H1 (cell line): ENCODE measurements around the gene SLC6A2. TPM values are rescaled to one million over a fixed set of nuclear protein-coding genes. Genes with fewer than 3 reads are reported as not detected.

ENCODE experiments used
- CTCF ChIA-PET: fragments of 300-600 bp; sonication (Branson Sonifier 250); formaldehyde crosslinking; loops from one replicate; lab custom pipeline; 2021; ENCODE audit not compliant: partially characterized antibody; lab: Charles Lee
- POLR2A ChIA-PET: fragments of 300-600 bp; sonication (Branson Sonifier 250); formaldehyde crosslinking; loops from one replicate; lab custom pipeline; 2021; ENCODE audit warnings: inconsistent platforms; ENCODE audit not compliant: partially characterized antibody; lab: Charles Lee
- DNase-seq, 2 experiments: peaks; one replicate each; pipeline versions ENCODE4 v3.0.0 to v3.0.0-alpha.2; 2010 to 2022; ENCODE audit warnings: low spot score in 2 of 2, low read depth in 1 of 2, mixed read lengths in 1 of 2
- FAIRE-seq: peaks from 2 replicates; lab custom pipeline; 2011; peaks lifted over from hg19 to GRCh38; lab: Jason Lieb, UNC
- H2AFZ ChIP-seq: 2 replicates; pipeline ENCODE4 v1.8.1; 2012; ENCODE audit warnings: low read length, inconsistent platforms
- H2AK5ac ChIP-seq: 2 replicates; pipeline ENCODE4 v1.6.1; 2013; ENCODE audit warnings: low read depth, low read length
- H2BK120ac ChIP-seq: replicated peaks from 2 replicates; pipeline ENCODE3; 2013; ENCODE audit warnings: low read depth, low read length, inconsistent platforms
- H2BK12ac ChIP-seq: 2 replicates; pipeline ENCODE4 v1.6.1; 2013; ENCODE audit warnings: low read depth, low read length
- H2BK15ac ChIP-seq: 2 replicates; pipeline ENCODE4 v1.6.1; 2013; ENCODE audit warnings: low read length
- H2BK20ac ChIP-seq: 2 replicates; pipeline ENCODE4 v1.6.1; 2013; ENCODE audit warnings: low read length
- H2BK5ac ChIP-seq: 2 replicates; pipeline ENCODE4 v1.6.1; 2013; ENCODE audit warnings: low read depth, low read length
- H3K14ac ChIP-seq: 2 replicates; pipeline ENCODE4 v1.6.1; 2013; ENCODE audit warnings: inconsistent platforms; ENCODE audit not compliant: insufficient read length
- H3K18ac ChIP-seq: 2 replicates; pipeline ENCODE4 v1.6.1; 2013; ENCODE audit warnings: low read length; ENCODE audit errors: extremely low read depth
- H3K23ac ChIP-seq: 2 replicates; pipeline ENCODE4 v1.6.1; 2013; ENCODE audit warnings: inconsistent platforms; ENCODE audit not compliant: insufficient read length
- H3K23me2 ChIP-seq: 2 replicates; pipeline ENCODE4 v1.6.1; 2013; ENCODE audit warnings: low read depth, low read length
- H3K27ac ChIP-seq: 2 replicates; pipeline ENCODE4 v1.6.1; 2011; ENCODE audit warnings: low read depth, low read length, inconsistent platforms
- H3K27me3 ChIP-seq, 4 experiments: replicated peaks in 1 of 4; 1 replicate in 1 of 4; 2 replicates in 3 of 4; pipeline versions ENCODE4 v1.6.1 to v1.8.1; 2011 to 2013; ENCODE audit warnings: low read length in 3 of 4, mild to moderate bottlenecking in 3 of 4, inconsistent platforms in 2 of 4, mixed read lengths in 2 of 4, moderate library complexity in 1 of 4; ENCODE audit not compliant: control insufficient read depth in 3 of 4, insufficient read depth in 3 of 4; ENCODE audit errors: extremely low read depth in 1 of 4
- H3K36me3 ChIP-seq, 4 experiments: 2 replicates each; pipeline versions ENCODE4 v1.6.1 to v1.8.1; 2011 to 2013; ENCODE audit warnings: mild to moderate bottlenecking in 4 of 4, low read length in 3 of 4, moderate library complexity in 2 of 4, control low read depth in 1 of 4, inconsistent platforms in 1 of 4; ENCODE audit not compliant: insufficient read depth in 4 of 4, control insufficient read depth in 2 of 4
- H3K4ac ChIP-seq: replicated peaks from 2 replicates; pipeline ENCODE3; 2013; ENCODE audit warnings: low read length, low read depth, mixed read lengths, inconsistent platforms; ENCODE audit not compliant: insufficient read length
- H3K4me1 ChIP-seq, 4 experiments: replicated peaks in 1 of 4; 1 replicate in 1 of 4; 2 replicates in 3 of 4; pipeline versions ENCODE4 v1.6.1 to v1.8.1; 2011 to 2013; ENCODE audit warnings: low read length in 3 of 4, inconsistent platforms in 2 of 4, mixed read lengths in 1 of 4; ENCODE audit not compliant: insufficient read depth in 4 of 4, control insufficient read depth in 3 of 4
- H3K4me2 ChIP-seq, 2 experiments: 2 replicates each; pipeline versions ENCODE4 v1.6.1 to v1.8.1; 2011 to 2013; ENCODE audit warnings: low read depth in 2 of 2, low read length in 2 of 2, control low read depth in 1 of 2, inconsistent platforms in 1 of 2, mild to moderate bottlenecking in 1 of 2; ENCODE audit not compliant: insufficient read depth in 1 of 2
- H3K4me3 ChIP-seq, 4 experiments: fragments of 200-600, 300-600 bp in 1 of 4; sonication (generic), shearing (Covaris generic), sonication (Bioruptor Twin) in 1 of 4; 2 replicates each; pipeline versions ENCODE4 v1.5.1 to v1.8.1; 2011 to 2016; ENCODE audit warnings: low read length in 4 of 4, low read depth in 3 of 4, control low read depth in 2 of 4, inconsistent platforms in 2 of 4, mild to moderate bottlenecking in 2 of 4, mixed read lengths in 1 of 4, moderate library complexity in 1 of 4; ENCODE audit not compliant: insufficient read depth in 2 of 4; ENCODE audit errors: extremely low read depth in 1 of 4
- H3K56ac ChIP-seq: replicated peaks from 2 replicates; pipeline ENCODE3; 2013; ENCODE audit warnings: low read depth, mild to moderate bottlenecking, mixed read lengths, low read length, inconsistent platforms; ENCODE audit not compliant: insufficient read length
- H3K79me1 ChIP-seq: 2 replicates; pipeline ENCODE4 v1.6.1; 2013; ENCODE audit warnings: low read depth, low read length, control low read depth
- H3K79me2 ChIP-seq, 2 experiments: 2 replicates each; pipeline versions ENCODE4 v1.6.1 to v1.8.1; 2012 to 2013; ENCODE audit warnings: low read length in 2 of 2, mild to moderate bottlenecking in 2 of 2, inconsistent platforms in 1 of 2; ENCODE audit not compliant: insufficient read depth in 2 of 2, control insufficient read depth in 1 of 2
- H3K9ac ChIP-seq, 4 experiments: replicated peaks in 1 of 4; 1 replicate in 1 of 4; 2 replicates in 3 of 4; pipeline versions ENCODE4 v1.6.1 to v1.8.1; 2011 to 2013; ENCODE audit warnings: low read depth in 3 of 4, low read length in 3 of 4, control low read depth in 2 of 4, mild to moderate bottlenecking in 2 of 4, moderate library complexity in 2 of 4, inconsistent platforms in 1 of 4; ENCODE audit errors: extremely low read depth in 1 of 4
- H3K9me3 ChIP-seq, 2 experiments: 2 replicates each; pipeline versions ENCODE4 v1.6.1 to v1.8.1; 2012 to 2013; ENCODE audit warnings: mild to moderate bottlenecking in 2 of 2, moderate library complexity in 2 of 2, control low read depth in 1 of 2, inconsistent platforms in 1 of 2, low read depth in 1 of 2, low read length in 1 of 2, mixed read lengths in 1 of 2; ENCODE audit not compliant: insufficient read depth in 2 of 2
- H4K20me1 ChIP-seq, 2 experiments: replicated peaks in 1 of 2; 2 replicates each; pipeline versions ENCODE3 to v1.8.1; 2011 to 2013; ENCODE audit warnings: inconsistent platforms in 2 of 2, low read length in 2 of 2, mild to moderate bottlenecking in 1 of 2; ENCODE audit not compliant: insufficient read depth in 2 of 2, control insufficient read depth in 1 of 2
- H4K5ac ChIP-seq: 2 replicates; pipeline ENCODE4 v1.6.1; 2013; ENCODE audit warnings: low read length, low read depth, mixed read lengths, inconsistent platforms; ENCODE audit not compliant: insufficient read length
- H4K8ac ChIP-seq: 2 replicates; pipeline ENCODE4 v1.8.0; 2013; ENCODE audit warnings: mild to moderate bottlenecking, moderate library complexity, low read length, inconsistent platforms; ENCODE audit not compliant: insufficient read depth; ENCODE audit errors: extremely low read depth
- H4K91ac ChIP-seq: replicated peaks from 2 replicates; pipeline ENCODE3; 2013; ENCODE audit warnings: low read length, mixed read lengths, inconsistent platforms; ENCODE audit not compliant: insufficient read length
- BACH1 ChIP-seq: IDR thresholded peaks from 2 replicates; pipeline ENCODE4 v1.6.1; 2012; ENCODE audit warnings: low read length, improper control_type of control experiment
- CBX8 ChIP-seq: fragments of 300-800, 300-1000 bp; sonication (generic); IDR thresholded peaks from 2 replicates; pipeline ENCODE4 v1.7.1; 2016; ENCODE audit warnings: low read depth, low read length, borderline replicate concordance
- GTF2F1 ChIP-seq: IDR thresholded peaks from 2 replicates; pipeline ENCODE4 v1.6.1; 2012; ENCODE audit warnings: low read depth, low read length, improper control_type of control experiment, borderline replicate concordance
- HDAC6 ChIP-seq: IDR thresholded peaks from one replicate; pipeline ENCODE4 v1.7.1; 2012; ENCODE audit warnings: low read depth, mild to moderate bottlenecking, inconsistent platforms, low read length, moderate library complexity
- KDM1A ChIP-seq: fragments of 200-600, 300-600 bp; sonication (generic); IDR thresholded peaks from 2 replicates; pipeline ENCODE4 v1.7.1; 2016; ENCODE audit warnings: mild to moderate bottlenecking, low read length, borderline replicate concordance
- KDM4A ChIP-seq: IDR thresholded peaks from one replicate; pipeline ENCODE4 v1.7.1; 2012; ENCODE audit warnings: low read depth, mild to moderate bottlenecking, moderate library complexity, low read length, inconsistent platforms; ENCODE audit not compliant: severe bottlenecking
- MAFK ChIP-seq: IDR thresholded peaks from 2 replicates; pipeline ENCODE4 v1.6.1; 2012; ENCODE audit warnings: low read depth, mild to moderate bottlenecking, improper control_type of control experiment, low read length
- NRF1 ChIP-seq: IDR thresholded peaks from 2 replicates; pipeline ENCODE4 v1.6.1; 2011; ENCODE audit warnings: mild to moderate bottlenecking, low read depth, low read length, improper control_type of control experiment
- POLR2A ChIP-seq, 2 experiments: IDR thresholded peaks; 1 replicate in 1 of 2; 2 replicates in 1 of 2; pipeline ENCODE4 v1.6.1; 2011; ENCODE audit warnings: low read depth in 2 of 2, low read length in 2 of 2, mild to moderate bottlenecking in 2 of 2; ENCODE audit errors: control extremely low read depth in 1 of 2
- SIN3A ChIP-seq, 2 experiments: IDR thresholded peaks in 1 of 2; conservative IDR thresholded peaks in 1 of 2; 2 replicates each; pipeline ENCODE4 v1.6.1; 2011 to 2012; ENCODE audit warnings: low read length in 2 of 2, improper control_type of control experiment in 1 of 2, low read depth in 1 of 2, mild to moderate bottlenecking in 1 of 2
- SIX5 ChIP-seq: IDR thresholded peaks from 2 replicates; pipeline ENCODE4 v1.6.1; 2011; ENCODE audit warnings: mild to moderate bottlenecking, low read depth, low read length
- SP2 ChIP-seq: IDR thresholded peaks from 2 replicates; pipeline ENCODE4 v1.6.1; 2012; ENCODE audit warnings: mild to moderate bottlenecking, low read length, inconsistent platforms
- SUZ12 ChIP-seq: fragments of 200-600 bp; sonication (generic); IDR thresholded peaks from 2 replicates; pipeline ENCODE4 v1.6.1; 2012; ENCODE audit warnings: mild to moderate bottlenecking, inconsistent platforms, low read length, moderate library complexity, mixed read lengths
- WGBS, 2 experiments: shearing (Covaris generic) in 1 of 2; methylation state at CpG; one replicate each; pipeline versions ENCODE4 v1.1.6 to v1.1.7; 2013 to 2015; ENCODE audit warnings: low lambda C conversion rate in 2 of 2, mixed read lengths in 2 of 2, inconsistent platforms in 1 of 2, low coverage in 1 of 2, missing lambda C conversion rate in 1 of 2; ENCODE audit not compliant: insufficient replicate concordance in 2 of 2, insufficient coverage in 1 of 2, insufficient read length in 1 of 2; ENCODE audit errors: extremely low coverage in 1 of 2, missing lambda C conversion rate in 1 of 2; 5-methylcytosine and 5-hydroxymethylcytosine counted together
- polyA plus RNA-seq, 7 experiments: library from polyadenylated mRNA; depleted of rRNA in 3 of 7; stranded (reverse) in 5 of 7; unstranded in 2 of 7; fragments of >200 nt in 5 of 7; fragments of 200-250 nt in 2 of 7; gene quantifications; 1 replicate in 5 of 7; 2 replicates in 1 of 7; 4 replicates in 1 of 7; pipeline versions ENCODE4 v1.2.1 to v1.2.3, GENCODE V29; 2011 to 2013; ENCODE audit warnings: missing spikeins in 2 of 7, mixed read lengths in 2 of 7
- total RNA-seq: library from RNA; stranded (reverse); fragmentation: NEBNext Ultra II Directional; extraction: Animal tissue kit (Norgen Biotek cat#: 25700); gene quantifications from 2 replicates; pipeline ENCODE4 v1.2.1, GENCODE V29; 2021

Gene SLC6A2
- total and polyA plus RNA-seq, 2 of the 8 experiments (the other 6 are each of a cell fraction or from before 2014, with no cell fraction given) = 0.35 TPM; not detected in 1

DNA sequence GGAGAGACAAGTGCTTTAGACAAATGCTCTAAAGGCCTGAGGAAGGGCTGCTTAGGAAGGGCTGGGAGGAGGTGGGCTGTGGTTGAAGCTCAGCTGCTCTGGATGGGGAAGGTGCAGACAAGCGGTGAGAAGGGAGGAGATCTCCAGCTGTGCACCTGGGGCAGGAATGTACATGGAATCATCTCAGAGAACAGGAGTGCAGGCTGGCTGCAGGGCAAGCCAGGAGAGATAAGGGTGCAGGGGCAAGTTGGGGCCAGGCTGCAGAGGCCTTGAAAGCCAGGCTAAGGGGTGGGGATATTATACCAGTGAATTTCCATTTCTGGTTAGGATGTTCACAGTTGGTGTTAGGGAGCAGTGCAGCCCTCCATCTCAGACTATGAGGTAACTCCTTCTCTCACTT is 4.2 kb downstream of the SLC6A2 start:
- WGBS, 2 experiments = 75% methylated on average over 1 of the region's 1 CpG; no CpG with 5 or more reads in 1 of the 2 experiments
- no peak for FAIRE-seq
- TF ChIP-seq KDM4A (no peak), CBX8 (no peak), BACH1 (no peak), SP2 (no peak), MAFK (no peak), NRF1 (no peak), POLR2A (IDR thresholded peaks at IDR 0.05; ENCODE audit: control extremely low read depth in 1 of 2, low read depth in 2 of 2, low read length in 2 of 2) (no peak), KDM1A (no peak), HDAC6 (no peak), SIX5 (no peak), SUZ12 (no peak), SIN3A (conservative IDR thresholded peaks at IDR 0.05 in 1 of 2, IDR thresholded peaks at IDR 0.05 in 1 of 2; ENCODE audit: low read depth in 1 of 2, low read length in 2 of 2) (no peak), GTF2F1 (no peak)
- Histone ChIP-seq H3K18ac (no peak overlapping the region), H3K4ac (no peak overlapping the region), H4K20me1 (peaks cover 0 to 2% of the 10 kb centered on the region in 2 experiments), H4K91ac (no peak overlapping the region), H2BK15ac (no peak overlapping the region), H3K4me3 (no peak overlapping the region), H3K27me3 (peaks cover 24 to 42% (median 34%) of the 10 kb centered on the region in 4 experiments), H3K79me1 (no peaks in the 10 kb centered on the region), H2BK12ac (no peak overlapping the region), H2AK5ac (no peak overlapping the region), H3K23ac (no peak overlapping the region), H2BK120ac (no peak overlapping the region), H4K5ac (no peak overlapping the region), H3K9ac (no peak overlapping the region), H3K14ac (no peak overlapping the region), H3K27ac (no peak overlapping the region), H3K9me3 (no peaks in the 10 kb centered on the region), H3K23me2 (peaks cover 16% of the 10 kb centered on the region), H3K4me1 (peaks cover 0 to 3% (median 1%) of the 10 kb centered on the region in 4 experiments; a peak in 4 of 7 replicates), H3K4me2 (no peak overlapping the region), H3K79me2 (no peaks in the 10 kb centered on the region), H3K56ac (no peak overlapping the region), H4K8ac (no peak overlapping the region), H2BK20ac (no peak overlapping the region), H3K36me3 (no peaks in the 10 kb centered on the region), H2AFZ (no peak overlapping the region), H2BK5ac (no peak overlapping the region)
- ChIA-PET POLR2A (no interaction called here), CTCF (interaction anchor here (0.8 to 7.7 kb wide), 12 partner anchors 12 to 195 kb away, joined by 3 to 94 read pairs (median 5); no protein-coding TSS in a partner anchor)
- no peak for DNase-seq
